Stimulated activated CD4-positive, alpha-beta T cell treated with anti-CD3 and anti-CD28 coated beads, Interleukin-4, amount 100 ng/mL, for 4 hours (primary cell): ENCODE measurements around the gene HAUS2.
"Not testable (repeated sequence)": the region's sequence is repeated elsewhere in the genome, so short reads cannot be mapped to it uniquely, and the experiment has no call there.

Experiments
- DNase-seq, 2 experiments: peaks; one replicate each; pipeline ENCODE4 v3.0.0-alpha.2; 2020

Gene HAUS2

GRCh38 chr15:42548249-42549031 lies at the start of gene HAUS2, which contains the start of gene LRRC57:
HAUS2 (plus strand) TSS chr15:42548838; CDS start chr15:42548873, 35 bp downstream.
LRRC57 (minus strand) TSS chr15:42548793; CDS start chr15:42548434, 359 bp downstream.
- DNase-seq: peak; percentile 83 to 89

- DNase-seq: no peak
Observed at GRCh38 chr15:42499858-42500609, 48.6 kb upstream of the HAUS2 start.

- DNase-seq: no peak
Observed at GRCh38 chr15:42502477-42502876, 46.2 kb upstream of the HAUS2 start.

GRCh38 chr15:42503825-42504224 lies 44.8 kb upstream of the HAUS2 start:
- DNase-seq: no peak

GRCh38 chr15:42504631-42505030 lies 44.0 kb upstream of the HAUS2 start:
- DNase-seq: no peak

GRCh38 chr15:42507514-42507913 lies 41.1 kb upstream of the HAUS2 start:
- no peak for DNase-seq

- DNase-seq: no peak
Observed at GRCh38 chr15:42508263-42508690, 40.4 kb upstream of the HAUS2 start.

GRCh38 chr15:42510258-42511006 lies 38.2 kb upstream of the HAUS2 start:
- no peak for DNase-seq

- no peak for DNase-seq
Observed at GRCh38 chr15:42511007-42511391, 37.6 kb upstream of the HAUS2 start.

GRCh38 chr15:42523331-42523730 lies 25.3 kb upstream of the HAUS2 start:
- no peak for DNase-seq

- DNase-seq: no peak
Observed at GRCh38 chr15:42528970-42529369, 19.7 kb upstream of the HAUS2 start.

GRCh38 chr15:42533246-42533645 lies 15.4 kb upstream of the HAUS2 start:
- no peak for DNase-seq

- DNase-seq: no peak
Observed at GRCh38 chr15:42544853-42545629, 3.6 kb upstream of the HAUS2 start.

- no peak for DNase-seq
Observed at GRCh38 chr15:42547918-42548248, 755 bp upstream of the HAUS2 start.

- DNase-seq: no peak
Observed at GRCh38 chr15:42549032-42549491, 424 bp downstream of the HAUS2 start.

GRCh38 chr15:42549741-42550392 lies 1.2 kb downstream of the HAUS2 start:
- DNase-seq: no peak

- DNase-seq: no peak
Observed at GRCh38 chr15:42553554-42553953, 4.9 kb downstream of the HAUS2 start.

- DNase-seq: not testable (repeated sequence)
Observed at GRCh38 chr15:42556550-42557207, 8.0 kb downstream of the HAUS2 start.

- DNase-seq: no peak
Observed at GRCh38 chr15:42558739-42559138, 10.1 kb downstream of the HAUS2 start.

GRCh38 chr15:42575188-42576039 lies 26.8 kb downstream of the HAUS2 start, which contains the start of gene STARD9:
STARD9 (plus strand) TSS chr15:42575606; CDS start chr15:42575716, 110 bp downstream.
- peak; percentile 93 for DNase-seq
